ENCODE data around the gene DLGAP1. TPM values are rescaled to one million over a fixed set of nuclear protein-coding genes. Genes with fewer than 3 reads are reported as not detected.

The DLGAP1 gene
- total and polyA plus RNA-seq, 9 donors = 2.0 to 42.7 (median 3.8) TPM

- TF ChIP-seq EP300 (IDR thresholded peaks at IDR 0.05) (no peak), POLR2A (IDR thresholded peaks at IDR 0.05) (no peak), CTCF (IDR thresholded peaks at IDR 0.05) (no peak)
- H3K4me1 ChIP-seq (ENCODE audit: insufficient read depth) = peaks cover 2% of the 10 kb centered on the region
- WGBS, 3 donors = 81 to 86% (median 82%) methylated on average over 5 of the region's 5 CpGs
- H3K4me3 ChIP-seq = no peak overlapping the region
- no peaks in the 10 kb centered on the region for H3K27me3 ChIP-seq
- H3K9me3 ChIP-seq = no peaks in the 10 kb centered on the region
- H3K36me3 ChIP-seq = no peaks in the 10 kb centered on the region
- intact Hi-C loops (cut with DNase I) = no loop called here
- H3K27ac ChIP-seq = no peak overlapping the region
- no peak for DNase-seq
These were observed 55.2 kb downstream of the DLGAP1 start for GRCh38 chr18:4399929-4400328.

GRCh38 chr18:4394700-4395099 lies 60.4 kb downstream of the DLGAP1 start:
- Histone ChIP-seq H3K27ac (no peak overlapping the region), H3K4me1 (ENCODE audit: insufficient read depth) (no peaks in the 10 kb centered on the region), H3K9me3 (no peaks in the 10 kb centered on the region), H3K27me3 (no peaks in the 10 kb centered on the region), H3K36me3 (no peaks in the 10 kb centered on the region), H3K4me3 (no peak overlapping the region)
- TF ChIP-seq CTCF (IDR thresholded peaks at IDR 0.05) = no peak
- TF ChIP-seq POLR2A (IDR thresholded peaks at IDR 0.05) = no peak
- TF ChIP-seq EP300 (IDR thresholded peaks at IDR 0.05) = no peak
- intact Hi-C loops (cut with DNase I) = no loop called here
- DNase-seq = no peak
- WGBS, 3 donors = 62 to 78% (median 62%) methylated on average over 4 of the region's 4 CpGs

GRCh38 chr18:4391859-4392258 lies 63.2 kb downstream of the DLGAP1 start:
- intact Hi-C loops (cut with DNase I) = no loop called here
- no peaks in the 10 kb centered on the region for H3K4me1 ChIP-seq (ENCODE audit: insufficient read depth)
- H3K27me3 ChIP-seq = no peaks in the 10 kb centered on the region
- TF ChIP-seq EP300 (IDR thresholded peaks at IDR 0.05) (no peak), POLR2A (IDR thresholded peaks at IDR 0.05) (no peak)
- H3K27ac ChIP-seq = no peak overlapping the region
- WGBS, 3 donors = 70 to 77% (median 72%) methylated on average over 6 of the region's 6 CpGs
- H3K36me3 ChIP-seq = no peaks in the 10 kb centered on the region
- no peak for DNase-seq
- no peaks in the 10 kb centered on the region for H3K9me3 ChIP-seq
- H3K4me3 ChIP-seq = no peak overlapping the region

- H3K9me3 ChIP-seq = no peaks in the 10 kb centered on the region
- no peaks in the 10 kb centered on the region for H3K27me3 ChIP-seq
- H3K27ac ChIP-seq = no peak overlapping the region
- H3K4me1 ChIP-seq (ENCODE audit: insufficient read depth) = no peaks in the 10 kb centered on the region
- no peak overlapping the region for H3K4me3 ChIP-seq
- no peak for DNase-seq
- TF ChIP-seq EP300 (IDR thresholded peaks at IDR 0.05) (no peak), CTCF (IDR thresholded peaks at IDR 0.05) (no peak), POLR2A (IDR thresholded peaks at IDR 0.05) (no peak)
- no peaks in the 10 kb centered on the region for H3K36me3 ChIP-seq
- 56 to 61% (median 58%) methylated on average over 3 of the region's 3 CpGs for WGBS, 3 donors
- intact Hi-C loops (cut with DNase I) = no loop called here
These were observed 69.2 kb downstream of the DLGAP1 start for GRCh38 chr18:4385876-4386275.

GRCh38 chr18:4384932-4385331 lies 70.2 kb downstream of the DLGAP1 start:
- Histone ChIP-seq H3K36me3 (no peaks in the 10 kb centered on the region), H3K4me3 (no peak overlapping the region), H3K9me3 (no peaks in the 10 kb centered on the region), H3K27me3 (no peaks in the 10 kb centered on the region), H3K4me1 (ENCODE audit: insufficient read depth) (no peaks in the 10 kb centered on the region), H3K27ac (no peak overlapping the region)
- no peak for TF ChIP-seq POLR2A (IDR thresholded peaks at IDR 0.05)
- no peak for TF ChIP-seq EP300 (IDR thresholded peaks at IDR 0.05)
- no peak for TF ChIP-seq CTCF (IDR thresholded peaks at IDR 0.05)
- DNase-seq = no peak
- WGBS, 3 donors = 17 to 23% (median 23%) methylated on average over 3 of the region's 3 CpGs
- intact Hi-C loops (cut with DNase I) = no loop called here
